HEK293 (cell line): Measurements from ENCODE around the gene POP7.

Experiments used
- CTCF ChIP-seq: fragments of 450-650 bp; formaldehyde crosslinking; IDR thresholded peaks from 2 replicates; pipeline ENCODE4 v1.5.1; 2016; ENCODE audit warnings: missing biosample characterization, missing genetic modification characterization
- MYNN ChIP-seq: fragments of 450-650 bp; formaldehyde crosslinking; IDR thresholded peaks from 2 replicates; pipeline ENCODE4 v1.5.1; 2016; ENCODE audit warnings: missing biosample characterization, missing genetic modification characterization, borderline replicate concordance
- WT1 ChIP-seq: fragments of 450-650 bp; formaldehyde crosslinking; IDR thresholded peaks from 2 replicates; pipeline ENCODE4 v1.5.1; 2016; ENCODE audit warnings: missing biosample characterization, missing genetic modification characterization
- YY2 ChIP-seq: fragments of 450-650 bp; formaldehyde crosslinking; IDR thresholded peaks from 2 replicates; pipeline ENCODE4 v1.5.1; 2016; ENCODE audit warnings: missing biosample characterization, missing genetic modification characterization
- ZBTB6 ChIP-seq: fragments of 450-650 bp; formaldehyde crosslinking; IDR thresholded peaks from 2 replicates; pipeline ENCODE4 v1.5.1; 2017; ENCODE audit warnings: missing biosample characterization, missing genetic modification characterization
- ZBTB7A ChIP-seq: fragments of 450-650 bp; formaldehyde crosslinking; IDR thresholded peaks from 2 replicates; pipeline ENCODE4 v1.5.1; 2016; ENCODE audit warnings: low read depth, missing biosample characterization, missing genetic modification characterization
- ZFP3 ChIP-seq: fragments of 450-650 bp; formaldehyde crosslinking; IDR thresholded peaks from 2 replicates; pipeline ENCODE4 v1.5.1; 2016; ENCODE audit warnings: low read depth, missing biosample characterization, missing genetic modification characterization
- ZNF133 ChIP-seq: fragments of 450-650 bp; formaldehyde crosslinking; IDR thresholded peaks from 2 replicates; pipeline ENCODE4 v1.5.1; 2016; ENCODE audit warnings: missing biosample characterization, missing genetic modification characterization
- ZNF140 ChIP-seq: fragments of 450-650 bp; formaldehyde crosslinking; IDR thresholded peaks from 2 replicates; pipeline ENCODE4 v1.5.1; 2016; ENCODE audit warnings: missing biosample characterization, missing genetic modification characterization
- ZNF148 ChIP-seq: fragments of 450-650 bp; formaldehyde crosslinking; IDR thresholded peaks from 2 replicates; pipeline ENCODE4 v1.5.0; 2017; ENCODE audit warnings: missing biosample characterization, missing genetic modification characterization, borderline replicate concordance
- ZNF157 ChIP-seq: fragments of 450-650 bp; formaldehyde crosslinking; IDR thresholded peaks from 2 replicates; pipeline ENCODE4 v1.5.1; 2016; ENCODE audit warnings: missing biosample characterization, missing genetic modification characterization
- ZNF16 ChIP-seq: fragments of 450-650 bp; formaldehyde crosslinking; IDR thresholded peaks from 2 replicates; pipeline ENCODE4 v1.5.1; 2016; ENCODE audit warnings: low read depth, missing biosample characterization, missing genetic modification characterization
- ZNF19 ChIP-seq: fragments of 450-650 bp; formaldehyde crosslinking; IDR thresholded peaks from 2 replicates; pipeline ENCODE4; 2016; ENCODE audit warnings: missing biosample characterization, missing genetic modification characterization, low read depth
- ZNF223 ChIP-seq: fragments of 450-650 bp; formaldehyde crosslinking; IDR thresholded peaks from 2 replicates; pipeline ENCODE4 v1.5.1; 2016; ENCODE audit warnings: missing biosample characterization, missing genetic modification characterization
- ZNF354C ChIP-seq: fragments of 450-650 bp; formaldehyde crosslinking; IDR thresholded peaks from 2 replicates; pipeline ENCODE4 v1.5.1; 2016; ENCODE audit warnings: missing biosample characterization, missing genetic modification characterization, low read depth, borderline replicate concordance
- ZNF391 ChIP-seq: fragments of 450-650 bp; formaldehyde crosslinking; IDR thresholded peaks from 2 replicates; pipeline ENCODE4 v1.5.1; 2016; ENCODE audit warnings: low read depth, missing biosample characterization, missing genetic modification characterization, borderline replicate concordance
- ZNF544 ChIP-seq: fragments of 450-650 bp; formaldehyde crosslinking; IDR thresholded peaks from 2 replicates; pipeline ENCODE4 v1.5.0; 2017; ENCODE audit warnings: missing biosample characterization, missing genetic modification characterization
- ZNF558 ChIP-seq: fragments of 450-650 bp; formaldehyde crosslinking; IDR thresholded peaks from 2 replicates; pipeline ENCODE4 v1.5.1; 2016; ENCODE audit warnings: missing biosample characterization, missing genetic modification characterization
- ZNF560 ChIP-seq: fragments of 450-650 bp; formaldehyde crosslinking; IDR thresholded peaks from 2 replicates; pipeline ENCODE4 v1.5.1; 2017; ENCODE audit warnings: missing biosample characterization, missing genetic modification characterization, borderline replicate concordance
- ZNF600 ChIP-seq: fragments of 450-650 bp; formaldehyde crosslinking; IDR thresholded peaks from 2 replicates; pipeline ENCODE4 v1.5.1; 2016; ENCODE audit warnings: missing biosample characterization, missing genetic modification characterization
- ZNF621 ChIP-seq: fragments of 450-650 bp; formaldehyde crosslinking; IDR thresholded peaks from 2 replicates; pipeline ENCODE4 v1.5.1; 2017; ENCODE audit warnings: missing biosample characterization, missing genetic modification characterization
- ZNF629 ChIP-seq: fragments of 450-650 bp; formaldehyde crosslinking; IDR thresholded peaks from 2 replicates; pipeline ENCODE4 v1.5.1; 2017; ENCODE audit warnings: missing biosample characterization, missing genetic modification characterization
- ZNF654 ChIP-seq: fragments of 450-650 bp; formaldehyde crosslinking; IDR thresholded peaks from 2 replicates; pipeline ENCODE4 v1.5.1; 2016; ENCODE audit warnings: low read depth, missing biosample characterization, missing genetic modification characterization
- ZNF677 ChIP-seq: fragments of 450-650 bp; IDR thresholded peaks from 2 replicates; pipeline ENCODE4 v1.5.0; 2018; ENCODE audit warnings: missing biosample characterization, mild to moderate bottlenecking, missing genetic modification characterization, moderate library complexity
- ZNF704 ChIP-seq: fragments of 450-650 bp; formaldehyde crosslinking; IDR thresholded peaks from 2 replicates; pipeline ENCODE4 v1.5.1; 2016; ENCODE audit warnings: missing biosample characterization, missing genetic modification characterization
- ZNF791 ChIP-seq: fragments of 450-650 bp; formaldehyde crosslinking; IDR thresholded peaks from 2 replicates; pipeline ENCODE4 v1.5.1; 2016; ENCODE audit warnings: missing biosample characterization, missing genetic modification characterization
- ZNF830 ChIP-seq: fragments of 450-650 bp; IDR thresholded peaks from 2 replicates; pipeline ENCODE4 v1.5.0; 2018; ENCODE audit warnings: missing biosample characterization, missing genetic modification characterization, low read depth, mild to moderate bottlenecking, moderate library complexity
- ZNF837 ChIP-seq: fragments of 450-650 bp; formaldehyde crosslinking; IDR thresholded peaks from 2 replicates; pipeline ENCODE4 v1.5.1; 2016; ENCODE audit warnings: missing biosample characterization, missing genetic modification characterization
- TF ChIP-seq, protein P1 (sequence below): fragments of 450-650 bp; formaldehyde crosslinking; IDR thresholded peaks from 2 replicates; pipeline ENCODE4 v1.5.1; 2016; ENCODE audit warnings: missing biosample characterization, missing genetic modification characterization
- TF ChIP-seq, protein P2 (sequence below): fragments of 450-650 bp; formaldehyde crosslinking; optimal IDR thresholded peaks from 2 replicates; pipeline ENCODE3; 2016; ENCODE audit warnings: missing biosample characterization, mild to moderate bottlenecking, missing genetic modification characterization

POP7 gene

DNA sequence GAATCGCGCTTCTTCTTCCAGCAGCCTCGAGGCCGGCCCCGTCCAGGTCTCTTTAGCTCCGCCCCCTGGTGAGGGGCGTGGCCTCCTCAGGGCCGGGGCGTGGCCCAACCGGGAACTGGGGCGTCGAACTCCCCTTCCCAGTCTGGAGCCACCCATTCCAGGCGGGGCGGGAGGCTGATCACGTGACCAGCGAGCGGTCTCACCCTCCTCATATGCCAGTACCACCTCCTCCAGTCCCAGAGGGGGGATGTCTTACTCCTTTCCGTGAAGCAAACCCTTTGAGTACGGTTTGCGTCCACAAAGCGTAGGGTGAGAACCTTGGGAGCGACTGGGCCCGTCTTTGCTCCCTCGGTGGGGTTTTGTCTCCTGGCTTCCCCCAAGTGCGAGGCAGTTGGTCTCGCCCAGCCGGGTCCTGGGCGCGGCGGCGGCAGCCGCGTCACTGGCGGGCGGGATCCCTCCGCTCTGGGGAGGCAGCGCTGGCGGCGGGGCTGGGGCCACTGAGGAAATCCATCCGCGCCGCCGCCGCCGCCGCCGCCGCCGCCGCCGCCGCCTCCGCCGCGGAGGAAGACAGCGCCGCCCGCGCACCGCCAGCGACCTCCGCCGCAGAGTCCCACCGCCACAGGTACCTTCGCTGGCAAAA, 32.5 kb upstream of the POP7 start, which contains the start of gene GNB2 (continued):
- TF ChIP-seq ZNF223 (tag by site-specific recombination) = no peak
- peak; percentile 69; the same call in 1 of the 2 replicates for TF ChIP-seq ZNF600 (tag by site-specific recombination)
- no peak for TF ChIP-seq ZNF621 (tag by site-specific recombination)
- no peak for TF ChIP-seq ZNF704 (tag by site-specific recombination)
- TF ChIP-seq ZNF544 (tag by site-specific recombination) = no peak
- TF ChIP-seq MYNN (tag by site-specific recombination) = no peak
- 0 out of 2 replicates have a peak, but pooled peaks have one; percentile 11 for TF ChIP-seq ZFP3
- TF ChIP-seq ZNF654 (tag by site-specific recombination) = no peak
- TF ChIP-seq ZNF16 (tag by site-specific recombination) = no peak
- TF ChIP-seq ZNF830 = no peak
- no peak for TF ChIP-seq ZNF148
- peak; percentile 74; the same call in 1 of the 2 replicates for TF ChIP-seq ZNF558 (tag by site-specific recombination)
- TF ChIP-seq ZNF837 (tag by site-specific recombination) = no peak
- no peak for TF ChIP-seq ZNF133 (tag by site-specific recombination)
- peak; percentile 91 for TF ChIP-seq ZNF629 (tag by site-specific recombination)
- peak; percentile 99 for TF ChIP-seq ZBTB7A
- TF ChIP-seq, protein P1, sequence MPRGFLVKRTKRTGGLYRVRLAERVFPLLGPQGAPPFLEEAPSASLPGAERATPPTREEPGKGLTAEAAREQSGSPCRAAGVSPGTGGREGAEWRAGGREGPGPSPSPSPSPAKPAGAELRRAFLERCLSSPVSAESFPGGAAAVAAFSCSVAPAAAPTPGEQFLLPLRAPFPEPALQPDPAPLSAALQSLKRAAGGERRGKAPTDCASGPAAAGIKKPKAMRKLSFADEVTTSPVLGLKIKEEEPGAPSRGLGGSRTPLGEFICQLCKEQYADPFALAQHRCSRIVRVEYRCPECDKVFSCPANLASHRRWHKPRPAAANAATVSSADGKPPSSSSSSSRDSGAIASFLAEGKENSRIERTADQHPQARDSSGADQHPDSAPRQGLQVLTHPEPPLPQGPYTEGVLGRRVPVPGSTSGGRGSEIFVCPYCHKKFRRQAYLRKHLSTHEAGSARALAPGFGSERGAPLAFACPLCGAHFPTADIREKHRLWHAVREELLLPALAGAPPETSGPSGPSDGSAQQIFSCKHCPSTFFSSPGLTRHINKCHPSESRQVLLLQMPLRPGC (tag by site-specific recombination) = peak; percentile 68
- TF ChIP-seq WT1 (tag by site-specific recombination) = peak; percentile 83
- no peak for TF ChIP-seq ZNF140 (tag by site-specific recombination)
- TF ChIP-seq, protein P2, sequence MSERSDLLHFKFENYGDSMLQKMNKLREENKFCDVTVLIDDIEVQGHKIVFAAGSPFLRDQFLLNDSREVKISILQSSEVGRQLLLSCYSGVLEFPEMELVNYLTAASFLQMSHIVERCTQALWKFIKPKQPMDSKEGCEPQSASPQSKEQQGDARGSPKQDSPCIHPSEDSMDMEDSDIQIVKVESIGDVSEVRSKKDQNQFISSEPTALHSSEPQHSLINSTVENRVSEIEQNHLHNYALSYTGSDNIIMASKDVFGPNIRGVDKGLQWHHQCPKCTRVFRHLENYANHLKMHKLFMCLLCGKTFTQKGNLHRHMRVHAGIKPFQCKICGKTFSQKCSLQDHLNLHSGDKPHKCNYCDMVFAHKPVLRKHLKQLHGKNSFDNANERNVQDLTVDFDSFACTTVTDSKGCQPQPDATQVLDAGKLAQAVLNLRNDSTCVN (tag by site-specific recombination) = peak; percentile 77
- TF ChIP-seq ZNF677 = 0 out of 2 replicates have a peak, but pooled peaks have one; percentile 63
- TF ChIP-seq ZNF157 (tag by site-specific recombination) = no peak
- no peak for TF ChIP-seq ZNF560 (tag by site-specific recombination)
- TF ChIP-seq CTCF (tag by site-specific recombination) = no peak
- peak; percentile 52; the same call in 1 of the 2 replicates for TF ChIP-seq ZBTB6 (tag by site-specific recombination)
- peak; percentile 73; the same call in 1 of the 2 replicates for TF ChIP-seq YY2
- TF ChIP-seq ZNF354C (tag by site-specific recombination) = no peak
- no peak for TF ChIP-seq ZNF19 (tag by site-specific recombination)
- peak; percentile 94; the same call in 1 of the 2 replicates for TF ChIP-seq ZNF391 (tag by site-specific recombination)
- TF ChIP-seq ZNF791 = 0 out of 2 replicates have a peak, but pooled peaks have one; percentile 31
